HG03103 (cell line): Measurements from ENCODE around the gene MOGAT3.

Experiments used
- ATAC-seq: cut with Tn5 transposase; IDR thresholded peaks from one replicate; pipeline ENCODE4 v1.9.1; 2021; ENCODE audit warnings: low read depth; ENCODE audit not compliant: unreplicated experiment

The MOGAT3 gene

DNA sequence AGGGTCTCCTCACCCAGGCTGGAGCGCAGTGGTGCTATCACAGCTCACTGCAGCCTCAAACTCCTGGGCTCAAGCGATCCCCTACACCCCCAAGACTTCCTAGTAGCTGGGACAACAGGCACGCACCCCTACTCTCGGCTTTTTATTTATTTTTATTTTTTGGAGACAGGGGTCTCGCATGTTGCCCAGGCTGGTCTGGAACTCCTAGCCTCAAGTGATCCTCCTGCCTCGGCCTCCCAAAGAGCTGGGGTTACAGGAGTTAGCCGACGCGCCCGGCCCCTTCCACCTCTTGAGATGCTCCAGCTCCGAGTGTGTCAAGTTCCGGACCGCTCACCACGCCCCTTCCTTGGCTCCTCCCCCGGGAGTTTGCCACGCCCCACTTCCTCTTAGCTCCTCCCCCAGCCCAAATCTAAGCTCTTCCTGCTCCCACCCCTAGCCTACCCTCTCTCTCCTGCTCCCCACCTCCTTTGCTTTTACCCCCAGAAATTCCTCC is 27.0 kb downstream of the MOGAT3 start:
- ATAC-seq = peak; percentile 56

DNA sequence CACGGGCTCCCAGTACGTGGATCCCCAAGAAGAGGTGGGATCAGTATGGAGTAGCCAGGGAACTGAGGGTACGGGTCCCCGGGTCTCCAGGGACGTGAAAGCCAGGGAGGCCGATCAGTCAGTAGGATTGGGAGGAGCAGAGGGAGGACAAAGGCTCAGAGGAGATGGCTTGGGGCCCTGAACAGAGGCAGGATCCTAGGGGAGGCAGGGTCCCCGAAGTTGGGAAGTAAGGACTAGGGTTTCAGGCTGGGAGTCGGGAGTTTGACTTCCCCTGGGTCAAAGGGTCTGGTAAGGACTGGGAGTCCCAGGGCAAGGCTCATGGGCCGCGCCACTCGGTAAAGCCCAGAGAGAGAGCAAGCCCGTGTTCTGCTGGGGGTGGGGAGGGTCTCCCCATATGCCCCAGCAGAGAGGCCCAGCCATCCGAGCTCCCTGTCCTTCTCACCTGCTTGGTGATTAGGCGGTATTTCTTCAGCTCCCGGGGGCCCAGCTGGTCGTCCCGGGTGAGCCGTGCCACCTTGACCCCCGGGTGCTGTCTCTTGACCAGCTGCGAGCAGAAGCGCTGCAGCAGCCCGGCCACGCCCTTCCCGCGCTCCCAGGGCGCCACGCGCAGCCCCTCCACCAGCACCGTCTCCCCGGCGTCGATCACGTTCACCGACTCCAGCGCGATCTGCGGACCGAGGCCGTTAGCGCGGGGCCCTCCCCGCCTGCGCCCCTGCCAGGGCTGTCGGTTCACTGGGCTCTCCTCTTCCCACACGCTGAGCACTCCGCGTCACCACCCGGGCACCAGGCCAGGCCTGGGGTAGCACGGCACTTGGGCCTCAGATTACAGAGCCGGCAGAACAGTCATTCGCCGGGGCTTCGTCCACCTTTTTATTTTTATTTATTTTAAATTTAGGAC is 27.7 kb downstream of the MOGAT3 start:
- no peak for ATAC-seq

DNA sequence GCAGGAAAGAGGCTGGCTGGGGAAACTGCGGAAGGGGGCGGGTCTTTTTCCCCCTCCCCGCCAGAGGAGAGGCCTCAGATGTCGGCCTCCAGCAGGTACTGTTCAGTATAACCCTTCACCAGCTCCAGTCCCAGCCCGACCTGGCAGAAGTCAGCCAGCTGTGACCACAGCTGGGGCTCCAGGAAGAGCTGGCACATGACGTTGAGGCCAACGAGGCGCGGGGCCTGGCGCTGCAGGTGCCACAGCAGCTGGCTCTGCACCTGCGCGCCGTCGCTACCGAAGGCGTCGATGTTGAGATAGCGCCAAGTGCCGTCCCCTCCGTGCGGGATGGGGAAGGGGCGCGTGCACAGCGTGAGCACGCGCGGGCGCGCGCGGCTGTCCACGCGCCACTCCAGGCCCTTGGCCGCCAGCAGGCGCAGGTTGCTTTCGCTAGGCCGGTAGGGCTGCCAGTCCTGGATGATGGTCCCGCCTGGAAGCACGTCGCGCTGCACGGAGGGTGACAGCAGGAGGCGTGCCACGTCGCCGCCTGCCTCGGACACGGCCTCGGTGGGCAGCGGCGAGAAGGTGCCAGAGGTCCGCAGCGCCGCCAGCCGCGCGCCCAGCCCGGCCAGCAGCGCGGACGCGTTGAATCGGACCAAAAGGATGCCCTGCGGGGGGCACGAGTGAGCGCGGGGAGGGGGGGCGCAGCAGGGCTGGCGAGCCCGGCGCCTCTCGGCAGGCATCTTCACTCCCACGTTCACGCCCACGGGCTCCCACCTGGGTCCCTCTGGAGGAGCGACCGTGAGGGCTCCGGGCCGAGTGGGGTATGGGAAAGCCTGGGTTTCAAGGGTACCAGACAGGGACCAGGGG is 28.6 kb downstream of the MOGAT3 start:
- ATAC-seq = no peak

DNA sequence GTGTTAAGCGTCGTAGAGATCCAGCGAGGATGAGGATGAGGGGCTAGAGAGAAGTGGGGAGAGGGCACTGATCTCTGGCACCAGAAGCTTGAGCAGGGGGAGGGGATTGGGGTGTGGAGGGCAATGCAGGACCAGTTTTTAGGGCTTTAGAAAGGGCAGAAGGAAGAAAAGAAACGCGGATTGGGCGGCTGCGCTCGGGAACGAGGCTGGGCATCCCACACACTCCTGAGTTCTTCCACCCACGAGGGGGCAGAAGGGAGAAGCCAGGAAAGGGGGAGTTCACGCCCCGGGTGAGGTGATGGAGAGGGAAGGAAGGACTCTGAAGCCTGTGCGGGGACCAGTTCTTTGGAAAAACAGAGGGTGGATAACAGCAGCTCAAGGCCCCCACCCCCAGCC is 29.4 kb downstream of the MOGAT3 start:
- ATAC-seq = no peak

DNA sequence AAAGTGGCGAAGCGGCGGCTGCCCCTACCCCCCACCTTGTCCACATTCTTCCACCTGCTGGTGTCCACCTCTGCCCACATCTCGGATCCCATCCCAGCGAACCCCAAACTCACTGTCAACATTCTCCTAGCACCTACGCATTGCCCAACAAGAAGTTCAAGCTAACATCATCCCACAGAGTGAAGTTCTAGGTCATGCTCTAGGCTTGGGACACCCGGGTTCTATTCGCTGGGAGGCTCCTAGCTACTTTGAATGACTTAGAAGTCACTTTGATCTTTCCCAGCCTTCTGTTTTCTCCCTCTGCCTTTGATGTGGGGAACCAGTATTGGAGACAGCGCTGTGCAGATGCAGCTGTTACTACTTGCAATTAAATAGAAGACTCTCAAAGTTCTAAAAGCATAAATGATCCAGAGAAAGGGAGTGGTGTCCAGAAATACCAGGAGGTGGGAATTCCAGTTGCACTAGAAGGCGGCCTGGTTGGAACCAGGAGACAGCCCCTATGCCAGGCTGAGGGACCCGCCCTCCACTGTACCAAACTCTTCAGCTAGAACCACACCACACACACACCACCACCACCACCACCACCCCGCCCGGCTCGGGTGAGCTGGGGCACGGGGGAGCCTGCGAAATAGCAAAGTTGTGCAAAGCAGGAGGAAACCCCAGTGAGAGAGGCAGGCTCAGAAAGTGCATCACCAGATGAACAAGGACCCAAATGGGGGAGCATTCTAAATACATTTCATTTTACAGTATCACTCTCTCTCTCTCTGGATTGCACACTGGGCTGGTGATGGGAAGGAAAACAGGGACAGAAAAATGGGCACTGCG is 30.0 kb downstream of the MOGAT3 start:
- ATAC-seq = no peak

DNA sequence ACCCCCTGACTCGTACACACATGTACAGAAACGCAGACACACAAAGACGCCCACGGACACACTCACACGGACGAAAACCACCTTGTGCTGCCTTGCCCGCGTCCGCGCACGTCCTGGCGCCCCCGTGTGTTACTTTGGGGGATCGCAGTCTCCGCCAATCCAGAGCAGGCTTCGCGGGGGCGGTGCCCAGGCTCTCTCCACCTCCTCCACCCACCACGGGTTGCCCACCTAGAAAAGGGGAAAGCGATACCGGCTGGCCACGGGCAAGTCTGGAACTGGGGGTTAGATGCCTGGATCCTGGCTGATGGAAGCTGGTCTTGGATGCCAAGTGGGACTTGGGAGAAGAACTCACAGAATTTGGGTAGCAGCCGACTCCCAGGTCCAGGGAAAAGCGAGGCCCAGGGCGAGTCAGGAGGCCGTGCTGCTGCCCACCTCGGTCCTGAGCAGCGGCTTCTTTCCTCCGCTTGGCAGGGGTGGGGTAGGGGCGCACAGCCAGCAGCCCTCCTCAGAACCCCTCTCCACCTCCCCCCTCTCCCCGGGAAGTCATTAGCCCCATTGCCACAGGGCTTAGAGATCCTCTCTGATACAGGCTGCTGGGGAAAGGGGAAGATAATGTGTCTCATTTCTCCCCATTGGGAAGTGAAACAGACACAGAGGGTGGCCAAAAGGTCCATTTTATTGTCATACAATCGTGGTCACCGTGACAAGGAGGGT is 30.8 kb downstream of the MOGAT3 start:
- ATAC-seq = no peak

DNA sequence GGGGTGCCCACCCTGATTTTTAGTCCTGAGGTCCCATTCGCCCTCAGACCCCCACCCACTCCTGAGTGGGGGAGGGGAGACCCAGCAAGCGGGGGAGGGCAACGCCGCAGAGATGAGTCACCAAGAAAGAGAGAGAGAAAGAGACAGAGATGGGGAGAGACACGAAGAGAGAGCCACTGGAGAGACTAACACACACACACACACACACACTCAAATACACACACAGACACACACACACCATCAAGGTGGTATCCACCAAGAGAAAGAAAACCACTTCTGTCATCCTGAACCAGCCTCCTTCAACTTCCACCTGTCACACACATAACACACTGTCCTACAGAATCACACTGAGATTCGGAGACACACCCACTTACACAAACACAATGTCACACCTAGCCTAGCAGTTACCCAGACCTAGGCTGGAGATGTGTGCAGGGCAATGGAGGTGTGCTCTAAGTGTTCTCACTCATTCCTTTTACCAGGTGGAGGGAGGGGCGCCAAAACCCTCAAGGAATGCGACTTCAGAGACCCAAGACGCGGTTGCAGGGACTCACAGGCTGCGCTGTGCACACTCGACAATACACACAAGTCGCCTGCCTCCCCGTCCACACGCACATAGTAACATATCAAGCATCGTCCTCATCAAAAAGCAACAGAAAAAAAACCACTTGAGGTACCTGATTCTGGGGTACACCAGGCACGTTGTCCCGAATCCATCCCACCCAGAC is 31.6 kb downstream of the MOGAT3 start:
- ATAC-seq = no peak

DNA sequence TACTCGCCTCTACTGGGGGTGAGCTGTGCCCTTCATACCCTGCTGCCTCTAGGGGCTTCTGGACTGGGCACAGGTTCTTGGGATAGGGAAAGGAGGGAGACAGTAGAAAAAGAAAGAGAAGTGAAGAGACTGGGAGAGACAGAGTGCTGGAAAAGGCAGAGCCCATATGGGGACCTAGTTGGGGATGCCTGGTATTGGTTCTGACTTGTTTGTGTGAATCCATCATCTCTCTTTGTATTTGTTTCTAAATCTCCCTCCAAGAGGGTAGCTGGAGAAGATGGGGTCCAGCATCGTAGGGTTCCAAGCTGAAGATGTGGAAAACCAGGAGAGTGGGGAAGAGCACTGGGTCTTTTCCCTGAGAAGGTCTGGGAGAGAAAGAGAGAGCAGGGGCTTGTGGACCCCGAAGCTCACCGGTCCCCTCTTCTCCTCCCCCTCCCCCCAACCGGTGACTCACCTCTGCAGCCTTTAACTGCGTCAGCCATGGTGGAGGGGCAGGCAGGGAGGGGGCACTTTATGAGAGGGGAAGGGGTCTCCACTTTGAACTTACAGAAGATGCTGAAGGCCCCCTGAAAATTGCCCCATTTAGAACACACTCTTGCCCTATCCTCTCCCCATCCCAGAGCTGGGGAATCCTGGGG is 32.3 kb downstream of the MOGAT3 start:
- no peak for ATAC-seq

DNA sequence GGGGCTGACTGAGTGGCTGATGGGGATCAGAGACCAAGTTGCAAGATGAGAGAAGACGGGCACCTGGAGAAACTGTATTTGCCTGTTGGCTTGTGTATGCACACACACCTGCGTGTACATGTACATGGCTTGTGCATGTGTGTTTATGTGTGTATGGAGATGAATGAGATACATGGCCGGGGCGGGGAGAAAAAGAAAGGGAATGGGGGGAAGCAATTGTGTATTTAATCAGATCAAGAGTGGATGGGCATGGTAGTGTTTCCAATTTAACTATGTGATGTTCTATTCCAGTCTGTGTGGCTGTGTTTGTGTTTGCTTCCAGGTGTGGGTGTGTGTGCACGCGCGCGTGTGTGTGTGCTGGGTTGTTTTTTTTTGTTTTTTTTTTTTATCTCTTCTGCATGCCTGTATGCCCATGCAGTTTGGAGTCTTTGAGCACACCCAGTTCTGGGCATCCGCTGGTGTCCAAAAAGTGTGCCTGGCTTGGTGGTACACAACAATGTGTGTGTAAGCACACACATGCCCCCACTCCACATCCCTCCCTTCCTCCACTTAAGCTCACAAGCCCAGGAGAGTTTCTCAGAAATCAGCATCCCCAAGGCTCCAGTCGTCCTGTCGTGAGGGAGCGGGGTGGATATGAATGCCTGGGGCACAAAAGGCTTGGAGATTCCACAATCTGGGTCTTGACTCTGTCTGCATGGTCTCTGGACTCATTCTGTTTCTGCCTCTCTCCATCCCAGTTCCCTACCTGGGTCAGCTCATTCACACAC is 33.0 kb downstream of the MOGAT3 start:
- ATAC-seq = no peak

DNA sequence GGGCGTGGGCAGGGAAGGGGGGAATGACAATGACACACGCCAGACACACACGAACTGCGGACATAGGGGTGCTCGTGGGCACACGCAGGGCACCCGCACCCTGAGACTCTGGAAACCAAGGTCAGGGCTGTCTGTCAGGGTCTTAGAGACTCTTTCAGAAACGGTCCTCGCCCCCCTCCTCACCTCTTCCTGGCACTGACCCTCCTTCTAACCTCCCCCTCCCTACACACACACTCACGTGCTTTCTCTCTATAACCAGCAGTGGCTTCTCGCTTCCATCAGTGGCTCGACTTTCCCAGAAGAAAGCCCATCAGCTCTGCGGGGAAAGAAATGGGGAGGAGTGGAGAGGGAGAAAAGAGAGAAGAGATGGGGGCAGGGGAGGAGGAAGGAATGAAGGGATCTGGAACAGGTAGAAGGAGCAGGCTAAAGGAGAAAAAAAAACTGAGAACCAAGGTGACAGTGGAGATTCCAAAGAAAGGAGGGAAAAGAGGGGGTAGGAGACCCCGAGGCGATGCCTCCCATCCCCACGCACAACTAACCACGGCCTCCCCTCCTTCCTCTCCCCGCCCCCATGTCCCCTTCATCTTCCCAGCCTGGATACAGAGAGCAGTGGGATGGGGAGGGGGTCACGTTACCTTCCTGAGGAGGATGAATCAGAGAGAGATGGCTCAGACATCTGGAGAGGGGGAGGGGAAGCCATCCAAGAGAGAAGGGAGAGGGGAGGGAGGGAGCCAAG is 33.8 kb downstream of the MOGAT3 start:
- no peak for ATAC-seq

DNA sequence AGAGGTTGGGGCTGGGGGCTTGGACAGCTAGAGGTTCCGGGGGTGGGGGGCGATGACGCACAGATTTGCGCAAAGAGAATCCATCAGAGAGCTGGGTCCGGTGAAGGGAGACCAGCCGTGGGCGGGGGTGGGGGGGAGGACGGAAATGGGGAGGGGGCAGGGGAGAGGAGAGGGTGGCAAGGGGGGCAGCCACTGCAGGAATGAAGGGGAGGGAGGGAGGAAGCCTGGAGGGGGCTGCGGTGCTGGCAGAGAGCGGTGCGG is 34.3 kb downstream of the MOGAT3 start:
- no peak for ATAC-seq

DNA sequence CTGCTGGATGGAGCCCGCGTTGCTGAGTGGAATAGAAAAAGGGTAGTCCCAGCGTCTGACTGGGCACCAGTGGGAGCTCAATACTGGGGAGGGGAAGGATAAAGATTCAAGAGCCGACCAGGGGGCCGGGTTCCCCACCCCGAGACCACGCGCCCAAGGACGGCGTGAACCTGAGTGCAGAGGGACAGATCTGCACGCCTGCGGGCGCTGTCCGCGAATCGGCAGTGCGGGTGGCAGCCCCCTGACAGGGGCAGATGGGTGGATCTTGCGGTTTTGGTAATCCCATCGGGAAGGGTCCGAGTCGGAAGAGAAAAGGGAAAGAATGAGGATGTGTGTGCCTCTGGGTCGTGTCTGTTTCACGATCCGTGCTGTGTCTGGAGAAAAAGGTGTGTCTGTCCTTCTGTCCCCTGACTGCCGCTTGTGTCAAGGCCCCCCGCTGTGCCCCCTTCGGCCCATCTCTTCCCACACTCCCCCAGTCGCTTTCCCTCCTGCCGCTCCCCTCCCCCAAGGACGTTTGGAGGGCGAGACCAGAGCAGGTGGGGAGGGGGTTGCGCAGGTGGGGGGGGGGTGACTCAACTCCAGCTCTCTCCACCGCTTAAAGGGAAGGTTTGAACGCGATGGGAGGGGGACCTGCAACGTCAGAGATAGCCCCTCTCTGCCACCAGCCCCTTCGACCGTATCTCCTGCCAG is 34.7 kb downstream of the MOGAT3 start:
- ATAC-seq = no peak

DNA sequence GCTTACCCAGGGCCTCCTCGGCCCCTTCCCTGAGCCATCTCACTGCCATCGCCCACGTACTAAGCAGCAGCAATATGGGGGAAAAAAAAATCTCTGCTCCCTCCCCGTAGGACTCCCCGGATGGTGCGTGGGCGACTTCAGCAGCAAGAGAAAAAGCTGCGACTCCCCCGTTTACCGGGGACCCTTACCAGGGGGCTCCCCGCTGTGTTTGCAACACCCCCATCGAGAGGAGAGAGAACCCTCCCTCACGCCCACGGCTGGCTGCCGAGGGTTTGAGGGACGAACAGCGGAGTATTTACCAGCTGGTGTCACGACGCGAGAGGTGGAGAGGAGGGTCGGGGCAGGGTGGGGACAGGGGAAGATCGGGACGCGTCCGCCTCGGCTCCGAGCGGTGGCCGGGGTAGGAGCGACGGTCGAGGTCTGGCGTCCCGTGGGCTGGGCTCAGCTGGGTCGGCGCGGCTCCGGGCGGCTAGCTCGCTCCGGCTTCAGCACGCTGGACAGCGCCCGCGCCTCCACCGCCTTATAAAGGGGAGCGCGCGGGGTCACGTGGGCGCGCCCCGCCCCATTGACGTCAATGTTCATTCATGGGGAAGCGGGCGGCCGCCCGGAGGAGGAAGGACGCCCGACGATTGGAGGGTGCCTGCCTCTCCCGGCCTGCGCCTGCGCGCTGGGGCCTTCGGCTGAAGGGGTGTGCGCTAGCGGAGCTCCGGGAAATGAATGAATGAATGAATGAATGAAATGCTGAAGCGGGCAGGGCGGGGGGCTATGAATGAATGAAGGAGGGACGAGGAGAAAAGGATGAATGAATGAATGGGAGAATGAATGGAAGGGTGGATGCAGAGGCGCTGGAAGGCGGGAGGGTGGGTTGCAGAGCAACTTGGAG is 35.5 kb downstream of the MOGAT3 start, which contains the start of gene VGF:
Gene VGF (minus strand): TSS at position 495 of the 883 bp plus-strand sequence. CDS start 726 bp downstream, outside the sequence.
- ATAC-seq = peak; percentile 65

DNA sequence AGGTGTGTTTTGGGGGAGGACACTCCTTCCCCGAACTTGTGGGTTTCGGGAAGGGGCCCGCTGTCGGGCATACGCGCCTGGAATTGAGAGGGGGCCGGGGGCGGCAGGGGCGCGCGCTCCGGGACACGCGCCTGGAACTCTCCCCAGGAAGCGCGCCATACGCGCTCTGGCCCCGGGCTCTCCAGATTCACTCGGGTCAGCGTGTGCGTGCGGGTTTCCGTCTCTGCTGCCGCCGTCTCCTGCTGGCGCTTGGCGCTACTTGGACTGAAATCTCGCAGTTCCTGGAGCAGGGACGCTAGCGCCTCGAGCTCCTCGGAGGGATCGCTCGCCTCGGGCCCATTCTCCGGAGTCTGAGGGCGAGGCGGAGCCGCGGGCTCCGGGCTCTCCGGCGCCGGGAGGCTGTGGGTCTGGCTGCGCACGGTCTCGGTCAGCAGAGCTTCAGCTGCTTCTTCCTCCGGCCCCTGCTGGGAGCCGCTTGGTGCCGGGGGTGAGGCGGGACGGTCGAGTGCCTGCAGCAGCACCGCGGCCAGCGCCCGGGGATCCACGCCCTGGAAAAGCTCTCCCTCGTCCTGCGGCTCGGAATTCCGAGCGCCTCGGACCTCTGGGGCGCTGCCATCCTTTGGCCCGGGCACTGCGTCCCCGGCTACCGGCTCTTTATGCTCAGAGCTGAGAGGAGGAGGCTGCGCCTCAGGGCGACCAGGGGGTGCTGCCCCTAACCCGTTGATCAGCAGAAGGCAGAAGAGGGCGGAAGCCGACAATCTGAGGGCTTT is 36.6 kb downstream of the MOGAT3 start:
- no peak for ATAC-seq
